Measurements from ENCODE around the gene HPCAL1. TPM values are rescaled to one million over a fixed set of nuclear protein-coding genes. Genes with fewer than 3 reads are reported as not detected.

The HPCAL1 gene
- total RNA-seq, 1 donor from 2014 or later: 34.6 TPM

- DNase-seq (ENCODE audit: low spot score): no peak
- no peak overlapping the region for H3K27ac Mint-ChIP-seq (ENCODE audit: unreplicated experiment)
- no peak overlapping the region for H3K4me3 Mint-ChIP-seq (ENCODE audit: unreplicated experiment)
- peaks cover 3% of the 10 kb centered on the region for H3K36me3 Mint-ChIP-seq (ENCODE audit: low read depth, unreplicated experiment)
- peaks cover 4% of the 10 kb centered on the region for H3K27me3 Mint-ChIP-seq (ENCODE audit: unreplicated experiment)
- TF ChIP-seq CTCF (IDR thresholded peaks at IDR 0.05; ENCODE audit: unreplicated experiment): no peak
- no peaks in the 10 kb centered on the region for H3K9me3 Mint-ChIP-seq (ENCODE audit: unreplicated experiment)
- peaks cover 6% of the 10 kb centered on the region for H3K4me1 Mint-ChIP-seq (ENCODE audit: unreplicated experiment)
These were observed 111.3 kb downstream of the HPCAL1 start for GRCh38 chr2:10413991-10414451.

GRCh38 chr2:10414591-10414990 lies 111.9 kb downstream of the HPCAL1 start:
- Mint-ChIP-seq H3K27ac (ENCODE audit: unreplicated experiment) (no peak overlapping the region), H3K4me1 (ENCODE audit: unreplicated experiment) (peaks cover 3% of the 10 kb centered on the region), H3K27me3 (ENCODE audit: unreplicated experiment) (peaks cover 4% of the 10 kb centered on the region), H3K9me3 (ENCODE audit: unreplicated experiment) (no peaks in the 10 kb centered on the region), H3K36me3 (ENCODE audit: low read depth, unreplicated experiment) (peaks cover 3% of the 10 kb centered on the region), H3K4me3 (ENCODE audit: unreplicated experiment) (no peak overlapping the region)
- no peak for DNase-seq (ENCODE audit: low spot score)
- no peak for TF ChIP-seq CTCF (IDR thresholded peaks at IDR 0.05; ENCODE audit: unreplicated experiment)

GRCh38 chr2:10415048-10415447 lies 112.3 kb downstream of the HPCAL1 start:
- Mint-ChIP-seq H3K4me3 (ENCODE audit: unreplicated experiment) (no peak overlapping the region), H3K4me1 (ENCODE audit: unreplicated experiment) (peaks cover 3% of the 10 kb centered on the region)

GRCh38 chr2:10415640-10416039 lies 112.9 kb downstream of the HPCAL1 start:
- H3K4me3 Mint-ChIP-seq (ENCODE audit: unreplicated experiment): no peak overlapping the region
- H3K27ac Mint-ChIP-seq (ENCODE audit: unreplicated experiment): no peak overlapping the region
- peaks cover 3% of the 10 kb centered on the region for H3K36me3 Mint-ChIP-seq (ENCODE audit: low read depth, unreplicated experiment)
- H3K27me3 Mint-ChIP-seq (ENCODE audit: unreplicated experiment): peaks cover 4% of the 10 kb centered on the region
- H3K9me3 Mint-ChIP-seq (ENCODE audit: unreplicated experiment): no peaks in the 10 kb centered on the region
- TF ChIP-seq CTCF (IDR thresholded peaks at IDR 0.05; ENCODE audit: unreplicated experiment): no peak
- H3K4me1 Mint-ChIP-seq (ENCODE audit: unreplicated experiment): peaks cover under 1% of the 10 kb centered on the region
- no peak for DNase-seq (ENCODE audit: low spot score)

More at GRCh38 chr2:10415048-10415447, 112.3 kb downstream of the HPCAL1 start:
- H3K27me3 Mint-ChIP-seq (ENCODE audit: unreplicated experiment): peaks cover 4% of the 10 kb centered on the region
- H3K36me3 Mint-ChIP-seq (ENCODE audit: low read depth, unreplicated experiment): peaks cover 3% of the 10 kb centered on the region
- no peak for DNase-seq (ENCODE audit: low spot score)
- no peak overlapping the region for H3K27ac Mint-ChIP-seq (ENCODE audit: unreplicated experiment)
- TF ChIP-seq CTCF (IDR thresholded peaks at IDR 0.05; ENCODE audit: unreplicated experiment): no peak
- H3K9me3 Mint-ChIP-seq (ENCODE audit: unreplicated experiment): no peaks in the 10 kb centered on the region

GRCh38 chr2:10417551-10418335 lies 115.0 kb downstream of the HPCAL1 start:
- TF ChIP-seq CTCF (IDR thresholded peaks at IDR 0.05; ENCODE audit: unreplicated experiment): no peak
- H3K4me3 Mint-ChIP-seq (ENCODE audit: unreplicated experiment): no peak overlapping the region
- H3K36me3 Mint-ChIP-seq (ENCODE audit: low read depth, unreplicated experiment): peaks cover 8% of the 10 kb centered on the region
- H3K27me3 Mint-ChIP-seq (ENCODE audit: unreplicated experiment): peaks cover 2% of the 10 kb centered on the region
- DNase-seq (ENCODE audit: low spot score): no peak
- H3K9me3 Mint-ChIP-seq (ENCODE audit: unreplicated experiment): no peaks in the 10 kb centered on the region
- no peak overlapping the region for H3K27ac Mint-ChIP-seq (ENCODE audit: unreplicated experiment)
- no peaks in the 10 kb centered on the region for H3K4me1 Mint-ChIP-seq (ENCODE audit: unreplicated experiment)

Measured in endothelial cell (in vitro differentiated cells).